GM23338 (cell line): ENCODE results near the gene NRP2. TPM values are rescaled to one million over a fixed set of nuclear protein-coding genes. Genes with fewer than 3 reads are reported as not detected.

Experiments
- ATAC-seq: fragments of 200-7000 bp; cut with Tn5 transposase; 3 replicates; pipeline ENCODE4 v1.9.1; 2020
- DNase-seq: peaks from one replicate; pipeline ENCODE4 v3.0.0-alpha.2; 2015; ENCODE audit warnings: low spot score
- H2AFZ ChIP-seq: fragments of 200-600 bp; sonication (generic); 2 replicates; pipeline ENCODE4 v1.8.0; 2016; ENCODE audit warnings: antibody characterized with exemption, mild to moderate bottlenecking, moderate library complexity
- H3F3A ChIP-seq: fragments of 200-600 bp; sonication (generic); replicated peaks from 2 replicates; pipeline ENCODE4 v1.8.0; 2017; ENCODE audit warnings: antibody characterized with exemption, mixed run types, low read depth
- H3K27ac ChIP-seq: fragments of 200-600 bp; sonication (generic); 2 replicates; pipeline ENCODE4 v1.6.1; 2016; ENCODE audit warnings: low read depth
- H3K27me3 ChIP-seq: fragments of 200-600 bp; sonication (generic); 2 replicates; pipeline ENCODE4 v1.8.0; 2016; ENCODE audit warnings: mild to moderate bottlenecking, mixed run types, moderate library complexity; ENCODE audit not compliant: insufficient read depth
- H3K36me3 ChIP-seq: fragments of 200-600 bp; sonication (generic); 2 replicates; pipeline ENCODE4 v1.8.0; 2016; ENCODE audit warnings: mild to moderate bottlenecking; ENCODE audit not compliant: insufficient read depth
- H3K4me1 ChIP-seq: fragments of 200-600 bp; sonication (generic); 2 replicates; pipeline ENCODE4 v1.8.0; 2016; ENCODE audit warnings: mild to moderate bottlenecking, moderate library complexity; ENCODE audit not compliant: insufficient read depth
- H3K4me2 ChIP-seq: fragments of 200-600 bp; sonication (generic); 2 replicates; pipeline ENCODE4 v1.7.1; 2017; ENCODE audit warnings: mixed run types
- H3K4me3 ChIP-seq: fragments of 200-600 bp; sonication (generic); 2 replicates; pipeline ENCODE4 v1.6.1; 2016; ENCODE audit warnings: mixed run types
- H3K79me2 ChIP-seq: fragments of 200-600 bp; sonication (generic); replicated peaks from 2 replicates; pipeline ENCODE4 v1.8.0; 2017; ENCODE audit warnings: mild to moderate bottlenecking; ENCODE audit not compliant: insufficient read depth
- H3K9me2 ChIP-seq: fragments of 200-600 bp; sonication (generic); 2 replicates; pipeline ENCODE4 v1.8.0; 2017; ENCODE audit not compliant: insufficient read depth
- H4K20me1 ChIP-seq: fragments of 200-600 bp; sonication (generic); replicated peaks from 2 replicates; pipeline ENCODE4 v1.8.0; 2017; ENCODE audit warnings: mild to moderate bottlenecking; ENCODE audit not compliant: insufficient read depth
- H3K27ac Mint-ChIP-seq: 2 replicates; pipeline ENCODE4 v1.8.0; 2020; ENCODE audit warnings: inconsistent platforms, mild to moderate bottlenecking, moderate library complexity, mixed read lengths
- H3K27me3 Mint-ChIP-seq: 3 replicates; pipeline ENCODE4 v1.8.0; 2022; ENCODE audit warnings: low read depth, mild to moderate bottlenecking, moderate library complexity, mixed read lengths, inconsistent platforms; ENCODE audit not compliant: insufficient read depth, poor library complexity
- H3K36me3 Mint-ChIP-seq: 3 replicates; pipeline ENCODE4 v1.8.0; 2021; ENCODE audit warnings: low read depth, mild to moderate bottlenecking, inconsistent platforms, moderate library complexity, mixed read lengths
- H3K4me1 Mint-ChIP-seq: 3 replicates; pipeline ENCODE4 v1.8.0; 2020; ENCODE audit warnings: mild to moderate bottlenecking, inconsistent platforms, mixed read lengths
- H3K4me3 Mint-ChIP-seq: 3 replicates; pipeline ENCODE4 v1.8.0; 2021; ENCODE audit warnings: moderate library complexity, mild to moderate bottlenecking, inconsistent platforms, mixed read lengths
- H3K9me3 Mint-ChIP-seq: 3 replicates; pipeline ENCODE4 v1.8.0; 2020; ENCODE audit warnings: moderate library complexity, mild to moderate bottlenecking, inconsistent platforms, mixed read lengths
- CREB1 ChIP-seq: fragments of 250-450 bp; sonication (Bioruptor Pico); IDR thresholded peaks from 2 replicates; pipeline ENCODE4 v1.5.0; 2020; ENCODE audit warnings: low read depth, mild to moderate bottlenecking, moderate library complexity
- EZH2 ChIP-seq: fragments of 200-600 bp; sonication (generic); IDR thresholded peaks from one replicate; pipeline ENCODE4 v1.8.0; 2017; ENCODE audit warnings: antibody characterized with exemption, mild to moderate bottlenecking, low read depth; ENCODE audit not compliant: unreplicated experiment
- POLR2AphosphoS5 ChIP-seq: IDR thresholded peaks from 2 replicates; pipeline ENCODE4 v1.6.1; 2016; ENCODE audit warnings: antibody characterized with exemption, low read depth
- STAT1 ChIP-seq: IDR thresholded peaks from one replicate; pipeline ENCODE4 v1.6.1; 2016; ENCODE audit warnings: antibody characterized with exemption; ENCODE audit not compliant: unreplicated experiment
- ZNF114 ChIP-seq: fragments of 250-450 bp; sonication (Bioruptor Pico); IDR thresholded peaks from 2 replicates; pipeline ENCODE4 v1.5.0; 2020; ENCODE audit warnings: mild to moderate bottlenecking, moderate library complexity
- ZNF331 ChIP-seq: fragments of 250-450 bp; sonication (Bioruptor Pico); IDR thresholded peaks from 2 replicates; pipeline ENCODE4 v1.5.0; 2020; ENCODE audit warnings: low read depth, mild to moderate bottlenecking, moderate library complexity
- polyA plus RNA-seq: library from polyadenylated mRNA; unstranded; fragments of >200 nt; fragmentation: Nextera tagmentation; extraction: Ambion mirVana; gene quantifications from 2 replicates; pipeline ENCODE4 v1.2.1, GENCODE V29; 2016
- total RNA-seq: library from RNA; depleted of rRNA; stranded (reverse); fragments of >200 nt; shearing (Covaris generic); gene quantifications from 2 replicates; pipeline ENCODE4 v1.2.3, GENCODE V29; 2014
- TF ChIP-seq, protein P1 (sequence below): fragments of 250-450 bp; sonication (Bioruptor Pico); IDR thresholded peaks from 2 replicates; pipeline ENCODE4 v1.5.0; 2020; ENCODE audit warnings: mild to moderate bottlenecking, moderate library complexity
- TF ChIP-seq, protein P2 (sequence below): IDR thresholded peaks from one replicate; pipeline ENCODE4 v1.6.1; 2018; ENCODE audit warnings: antibody characterized with exemption; ENCODE audit not compliant: unreplicated experiment

NRP2 gene
- total and polyA plus RNA-seq, 2 experiments from 2014 or later, result 18.4 to 22.0 TPM

DNA sequence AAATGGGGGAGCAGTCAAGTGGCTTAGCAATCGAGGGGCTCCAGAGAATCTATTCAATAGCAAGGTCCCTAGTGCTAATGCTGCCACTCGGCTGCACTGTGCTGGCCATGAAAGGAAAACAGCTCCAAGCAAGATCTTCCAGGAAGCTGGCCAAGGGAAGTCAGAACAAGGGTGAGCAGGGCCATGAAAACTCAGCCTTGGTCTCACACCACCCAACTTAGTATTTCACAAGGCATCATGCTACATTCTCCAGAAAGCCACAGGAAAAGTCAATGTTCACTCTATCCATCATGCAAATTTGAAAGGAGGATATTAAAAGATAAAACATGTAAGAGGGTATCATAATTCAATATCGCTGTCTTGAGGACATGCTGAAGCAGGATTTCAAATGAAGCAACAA, 35.7 kb downstream of the NRP2 start:
- DNase-seq (no peak), ATAC-seq (no peak)
- Histone ChIP-seq H2AFZ (no peak overlapping the region), H3K9me2 (no peaks in the 10 kb centered on the region), H3K4me1 (peaks cover 26% of the 10 kb centered on the region), H3K79me2 (no peaks in the 10 kb centered on the region), H3K4me3 (no peak overlapping the region), H3F3A (peaks cover 4% of the 10 kb centered on the region; the same call in 1 of the 2 replicates), H4K20me1 (no peaks in the 10 kb centered on the region), H3K27me3 (no peaks in the 10 kb centered on the region), H3K36me3 (no peaks in the 10 kb centered on the region), H3K4me2 (no peak overlapping the region), H3K27ac (no peak overlapping the region)
- Mint-ChIP-seq H3K27me3 (peaks cover 6% of the 10 kb centered on the region), H3K4me1 (peaks cover 60% of the 10 kb centered on the region), H3K4me3 (no peak overlapping the region; the same call in 2 of the 3 replicates), H3K27ac (0 out of 2 replicates have a peak overlapping the region, but pooled peaks have one; percentile 21), H3K36me3 (peaks cover 30% of the 10 kb centered on the region), H3K9me3 (no peaks in the 10 kb centered on the region)
- no peak for TF ChIP-seq POLR2AphosphoS5
- TF ChIP-seq, protein P1, sequence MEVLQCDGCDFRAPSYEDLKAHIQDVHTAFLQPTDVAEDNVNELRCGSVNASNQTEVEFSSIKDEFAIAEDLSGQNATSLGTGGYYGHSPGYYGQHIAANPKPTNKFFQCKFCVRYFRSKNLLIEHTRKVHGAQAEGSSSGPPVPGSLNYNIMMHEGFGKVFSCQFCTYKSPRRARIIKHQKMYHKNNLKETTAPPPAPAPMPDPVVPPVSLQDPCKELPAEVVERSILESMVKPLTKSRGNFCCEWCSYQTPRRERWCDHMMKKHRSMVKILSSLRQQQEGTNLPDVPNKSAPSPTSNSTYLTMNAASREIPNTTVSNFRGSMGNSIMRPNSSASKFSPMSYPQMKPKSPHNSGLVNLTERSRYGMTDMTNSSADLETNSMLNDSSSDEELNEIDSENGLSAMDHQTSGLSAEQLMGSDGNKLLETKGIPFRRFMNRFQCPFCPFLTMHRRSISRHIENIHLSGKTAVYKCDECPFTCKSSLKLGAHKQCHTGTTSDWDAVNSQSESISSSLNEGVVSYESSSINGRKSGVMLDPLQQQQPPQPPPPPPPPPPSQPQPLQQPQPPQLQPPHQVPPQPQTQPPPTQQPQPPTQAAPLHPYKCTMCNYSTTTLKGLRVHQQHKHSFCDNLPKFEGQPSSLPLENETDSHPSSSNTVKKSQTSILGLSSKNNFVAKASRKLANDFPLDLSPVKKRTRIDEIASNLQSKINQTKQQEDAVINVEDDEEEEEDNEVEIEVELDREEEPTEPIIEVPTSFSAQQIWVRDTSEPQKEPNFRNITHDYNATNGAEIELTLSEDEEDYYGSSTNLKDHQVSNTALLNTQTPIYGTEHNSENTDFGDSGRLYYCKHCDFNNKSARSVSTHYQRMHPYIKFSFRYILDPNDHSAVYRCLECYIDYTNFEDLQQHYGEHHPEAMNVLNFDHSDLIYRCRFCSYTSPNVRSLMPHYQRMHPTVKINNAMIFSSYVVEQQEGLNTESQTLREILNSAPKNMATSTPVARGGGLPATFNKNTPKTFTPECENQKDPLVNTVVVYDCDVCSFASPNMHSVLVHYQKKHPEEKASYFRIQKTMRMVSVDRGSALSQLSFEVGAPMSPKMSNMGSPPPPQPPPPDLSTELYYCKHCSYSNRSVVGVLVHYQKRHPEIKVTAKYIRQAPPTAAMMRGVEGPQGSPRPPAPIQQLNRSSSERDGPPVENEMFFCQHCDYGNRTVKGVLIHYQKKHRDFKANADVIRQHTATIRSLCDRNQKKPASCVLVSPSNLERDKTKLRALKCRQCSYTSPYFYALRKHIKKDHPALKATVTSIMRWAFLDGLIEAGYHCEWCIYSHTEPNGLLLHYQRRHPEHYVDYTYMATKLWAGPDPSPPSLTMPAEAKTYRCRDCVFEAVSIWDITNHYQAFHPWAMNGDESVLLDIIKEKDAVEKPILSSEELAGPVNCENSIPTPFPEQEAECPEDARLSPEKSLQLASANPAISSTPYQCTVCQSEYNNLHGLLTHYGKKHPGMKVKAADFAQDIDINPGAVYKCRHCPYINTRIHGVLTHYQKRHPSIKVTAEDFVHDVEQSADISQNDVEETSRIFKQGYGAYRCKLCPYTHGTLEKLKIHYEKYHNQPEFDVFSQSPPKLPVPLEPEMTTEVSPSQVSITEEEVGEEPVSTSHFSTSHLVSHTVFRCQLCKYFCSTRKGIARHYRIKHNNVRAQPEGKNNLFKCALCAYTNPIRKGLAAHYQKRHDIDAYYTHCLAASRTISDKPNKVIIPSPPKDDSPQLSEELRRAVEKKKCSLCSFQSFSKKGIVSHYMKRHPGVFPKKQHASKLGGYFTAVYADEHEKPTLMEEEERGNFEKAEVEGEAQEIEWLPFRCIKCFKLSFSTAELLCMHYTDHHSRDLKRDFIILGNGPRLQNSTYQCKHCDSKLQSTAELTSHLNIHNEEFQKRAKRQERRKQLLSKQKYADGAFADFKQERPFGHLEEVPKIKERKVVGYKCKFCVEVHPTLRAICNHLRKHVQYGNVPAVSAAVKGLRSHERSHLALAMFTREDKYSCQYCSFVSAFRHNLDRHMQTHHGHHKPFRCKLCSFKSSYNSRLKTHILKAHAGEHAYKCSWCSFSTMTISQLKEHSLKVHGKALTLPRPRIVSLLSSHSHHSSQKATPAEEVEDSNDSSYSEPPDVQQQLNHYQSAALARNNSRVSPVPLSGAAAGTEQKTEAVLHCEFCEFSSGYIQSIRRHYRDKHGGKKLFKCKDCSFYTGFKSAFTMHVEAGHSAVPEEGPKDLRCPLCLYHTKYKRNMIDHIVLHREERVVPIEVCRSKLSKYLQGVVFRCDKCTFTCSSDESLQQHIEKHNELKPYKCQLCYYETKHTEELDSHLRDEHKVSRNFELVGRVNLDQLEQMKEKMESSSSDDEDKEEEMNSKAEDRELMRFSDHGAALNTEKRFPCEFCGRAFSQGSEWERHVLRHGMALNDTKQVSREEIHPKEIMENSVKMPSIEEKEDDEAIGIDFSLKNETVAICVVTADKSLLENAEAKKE (CRISPR knock-in tag), result no peak
- TF ChIP-seq STAT1, result no peak
- TF ChIP-seq ZNF114 (CRISPR knock-in tag), result no peak
- TF ChIP-seq CREB1 (CRISPR knock-in tag), result no peak
- TF ChIP-seq, protein P2, sequence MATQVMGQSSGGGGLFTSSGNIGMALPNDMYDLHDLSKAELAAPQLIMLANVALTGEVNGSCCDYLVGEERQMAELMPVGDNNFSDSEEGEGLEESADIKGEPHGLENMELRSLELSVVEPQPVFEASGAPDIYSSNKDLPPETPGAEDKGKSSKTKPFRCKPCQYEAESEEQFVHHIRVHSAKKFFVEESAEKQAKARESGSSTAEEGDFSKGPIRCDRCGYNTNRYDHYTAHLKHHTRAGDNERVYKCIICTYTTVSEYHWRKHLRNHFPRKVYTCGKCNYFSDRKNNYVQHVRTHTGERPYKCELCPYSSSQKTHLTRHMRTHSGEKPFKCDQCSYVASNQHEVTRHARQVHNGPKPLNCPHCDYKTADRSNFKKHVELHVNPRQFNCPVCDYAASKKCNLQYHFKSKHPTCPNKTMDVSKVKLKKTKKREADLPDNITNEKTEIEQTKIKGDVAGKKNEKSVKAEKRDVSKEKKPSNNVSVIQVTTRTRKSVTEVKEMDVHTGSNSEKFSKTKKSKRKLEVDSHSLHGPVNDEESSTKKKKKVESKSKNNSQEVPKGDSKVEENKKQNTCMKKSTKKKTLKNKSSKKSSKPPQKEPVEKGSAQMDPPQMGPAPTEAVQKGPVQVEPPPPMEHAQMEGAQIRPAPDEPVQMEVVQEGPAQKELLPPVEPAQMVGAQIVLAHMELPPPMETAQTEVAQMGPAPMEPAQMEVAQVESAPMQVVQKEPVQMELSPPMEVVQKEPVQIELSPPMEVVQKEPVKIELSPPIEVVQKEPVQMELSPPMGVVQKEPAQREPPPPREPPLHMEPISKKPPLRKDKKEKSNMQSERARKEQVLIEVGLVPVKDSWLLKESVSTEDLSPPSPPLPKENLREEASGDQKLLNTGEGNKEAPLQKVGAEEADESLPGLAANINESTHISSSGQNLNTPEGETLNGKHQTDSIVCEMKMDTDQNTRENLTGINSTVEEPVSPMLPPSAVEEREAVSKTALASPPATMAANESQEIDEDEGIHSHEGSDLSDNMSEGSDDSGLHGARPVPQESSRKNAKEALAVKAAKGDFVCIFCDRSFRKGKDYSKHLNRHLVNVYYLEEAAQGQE, result no peak
- no peak for TF ChIP-seq ZNF331 (CRISPR knock-in tag)
- TF ChIP-seq EZH2, result no peak
